HepG2 (cell line): ENCODE data around the gene UROD. TPM values are rescaled to one million over a fixed set of nuclear protein-coding genes. Genes with fewer than 3 reads are reported as not detected.

ENCODE experiments used
- ATAC-seq: fragments of 200-7000 bp; cut with Tn5 transposase; 3 replicates; pipeline ENCODE4 v1.9.1; 2020; ENCODE audit warnings: mild to moderate bottlenecking, moderate library complexity
- BruUV-seq: library from RNA; stranded (reverse); fragments of 400-500 nt; replicated peaks from 2 replicates; lab custom pipeline; 2021; lab: Mats Ljungman, UMichigan
- CTCF ChIA-PET: fragments of 300-600 bp; formaldehyde crosslinking; extraction: SDS; loops from one replicate; lab custom pipeline; 2021; ENCODE audit warnings: low total read pairs, inconsistent platforms, low intra/inter-chr PET ratio; lab: Yijun Ruan, JAX
- POLR2A ChIA-PET: fragments of 350-600 bp; sonication (Branson Sonifier 250); formaldehyde crosslinking; loops from one replicate; lab custom pipeline; 2020; ENCODE audit warnings: antibody characterized with exemption, inconsistent platforms; lab: Yijun Ruan, JAX
- DNase-seq: peaks from one replicate; pipeline ENCODE4 v3.0.0-alpha.2; 2015; ENCODE audit warnings: low spot score
- FAIRE-seq: peaks from 3 replicates; lab custom pipeline; 2011; peaks lifted over from hg19 to GRCh38; lab: Jason Lieb, UNC
- H2AFZ ChIP-seq: one replicate; pipeline ENCODE4 v1.6.1; 2011; ENCODE audit warnings: low read length, inconsistent platforms
- H3K27ac ChIP-seq: fragments of 300-600 bp; 3 replicates; pipeline ENCODE4 v1.8.0; 2011; ENCODE audit warnings: mixed run types, mild to moderate bottlenecking, mixed read lengths, low read length, inconsistent platforms; ENCODE audit not compliant: insufficient read depth; ENCODE audit errors: extremely low read length
- H3K27me3 ChIP-seq, 2 experiments: fragments of 200-600 bp in 1 of 2; 2 replicates in 1 of 2; 3 replicates in 1 of 2; pipeline versions ENCODE4 v1.6.0 to v1.8.0; 2011; ENCODE audit warnings: low read length in 2 of 2, mild to moderate bottlenecking in 2 of 2, moderate library complexity in 2 of 2, inconsistent platforms in 1 of 2; ENCODE audit not compliant: insufficient read depth in 2 of 2, control insufficient read depth in 1 of 2
- H3K36me3 ChIP-seq, 2 experiments: fragments of 200-600 bp in 1 of 2; replicated peaks in 1 of 2; 2 replicates in 1 of 2; 3 replicates in 1 of 2; pipeline versions ENCODE4 v1.5.1 to v1.8.0; 2011; ENCODE audit warnings: low read length in 2 of 2, inconsistent platforms in 1 of 2; ENCODE audit not compliant: insufficient read depth in 2 of 2, control insufficient read depth in 1 of 2
- H3K4me1 ChIP-seq: 2 replicates; pipeline ENCODE4 v1.5.1; 2012; ENCODE audit warnings: low read length, inconsistent platforms; ENCODE audit not compliant: insufficient read depth
- H3K4me2 ChIP-seq: 2 replicates; pipeline ENCODE4 v1.6.0; 2011; ENCODE audit warnings: low read depth, low read length, inconsistent platforms
- H3K4me3 ChIP-seq, 3 experiments: fragments of 200-600 bp in 1 of 3; sonication (generic), shearing (Covaris generic) in 1 of 3; replicated peaks in 1 of 3; 2 replicates each; pipeline ENCODE4 v1.5.1; 2011 to 2016; ENCODE audit warnings: low read length in 3 of 3, inconsistent platforms in 2 of 3, low read depth in 2 of 3, mild to moderate bottlenecking in 2 of 3, control low read depth in 1 of 3, mixed read lengths in 1 of 3; ENCODE audit not compliant: insufficient read depth in 1 of 3
- H3K79me2 ChIP-seq: one replicate; pipeline ENCODE4 v1.6.1; 2011; ENCODE audit warnings: low read length, inconsistent platforms; ENCODE audit not compliant: insufficient read depth
- H3K9ac ChIP-seq: 2 replicates; pipeline ENCODE4 v1.6.0; 2011; ENCODE audit warnings: mild to moderate bottlenecking, low read depth, low read length, inconsistent platforms; ENCODE audit not compliant: insufficient read depth
- H3K9me3 ChIP-seq: 2 replicates; pipeline ENCODE4 v1.5.1; 2012; ENCODE audit warnings: mild to moderate bottlenecking, low read length
- H4K20me1 ChIP-seq: 2 replicates; pipeline ENCODE4 v1.6.0; 2011; ENCODE audit warnings: inconsistent platforms, mild to moderate bottlenecking, low read length, moderate library complexity; ENCODE audit not compliant: insufficient read depth
- CBX1 ChIP-seq: IDR thresholded peaks from one replicate; pipeline ENCODE4 v1.6.1; 2016; ENCODE audit warnings: antibody characterized with exemption, low read depth
- ISX ChIP-seq: sonication (generic); formaldehyde crosslinking; conservative IDR thresholded peaks from 2 replicates; pipeline ENCODE4 v1.5.0; 2020; ENCODE audit warnings: missing genetic modification reagents
- PCBP2 ChIP-seq: fragments of 200-400 bp; formaldehyde crosslinking; optimal IDR thresholded peaks from 2 replicates; pipeline ENCODE3; 2018; ENCODE audit warnings: low read length, low read depth; ENCODE audit not compliant: poor library complexity, severe bottlenecking
- RFX3 ChIP-seq: IDR thresholded peaks from 2 replicates; pipeline ENCODE4 v1.6.1; 2016; ENCODE audit warnings: missing biosample characterization, missing genetic modification reagents
- SYNCRIP ChIP-seq: fragments of 200-400 bp; formaldehyde crosslinking; IDR thresholded peaks from 2 replicates; pipeline ENCODE4 v1.6.1; 2018; ENCODE audit warnings: mild to moderate bottlenecking, low read depth, low read length; ENCODE audit not compliant: insufficient read depth
- ZNF44 ChIP-seq: sonication (generic); formaldehyde crosslinking; IDR thresholded peaks from 2 replicates; pipeline ENCODE4 v1.5.1; 2020; ENCODE audit warnings: mild to moderate bottlenecking, missing genetic modification reagents
- ZNF550 ChIP-seq: sonication (generic); formaldehyde crosslinking; IDR thresholded peaks from 2 replicates; pipeline ENCODE4 v1.4.0; 2020; ENCODE audit warnings: mild to moderate bottlenecking, missing genetic modification reagents, borderline replicate concordance
- ZNF569 ChIP-seq: sonication (generic); formaldehyde crosslinking; IDR thresholded peaks from 2 replicates; pipeline ENCODE4 v1.5.0; 2020; ENCODE audit warnings: mild to moderate bottlenecking, missing genetic modification reagents, moderate library complexity, borderline replicate concordance
- ZNF724P ChIP-seq: sonication (generic); formaldehyde crosslinking; IDR thresholded peaks from 2 replicates; pipeline ENCODE4 v1.8.0; 2022; ENCODE audit warnings: missing genetic modification reagents, borderline replicate concordance
- WGBS: methylation state at CpG from one replicate; pipeline ENCODE4 v1.1.6; 2017; ENCODE audit warnings: low lambda C conversion rate; 5-methylcytosine and 5-hydroxymethylcytosine counted together
- in situ Hi-C: cut with HindIII; loops from 2 replicates; pipeline ENCODE4 v1.10.0; 2017; ENCODE audit warnings: low pct_unique_long_range_greater_than_20kb; ENCODE audit not compliant: extremely low pct_ligation_motif_present
- intact Hi-C: fragments of 100-400 bp; cut with micrococcal nuclease; formaldehyde crosslinking; loops from one replicate; pipeline ENCODE4 v1.10.0; 2022; ENCODE audit not compliant: unreplicated experiment
- polyA plus RNA-seq, 8 experiments: library from polyadenylated mRNA; depleted of rRNA in 3 of 8; stranded (reverse) in 7 of 8; unstranded in 1 of 8; fragments of >200 nt; fragmentation: Illumina TruSeq in 4 of 8; extraction: Trizol in 4 of 8; gene quantifications; 2 replicates each; pipeline versions ENCODE4 v1.2.1 to v1.2.3, GENCODE V29; 2011 to 2016; ENCODE audit warnings: low read depth in 4 of 8, missing spikeins in 1 of 8, mixed read lengths in 1 of 8; ENCODE audit not compliant: insufficient read depth in 1 of 8
- total RNA-seq, 5 experiments: library from RNA; depleted of rRNA; stranded (reverse); fragments of >200 nt; fragmentation: Illumina TruSeq; extraction: Trizol; gene quantifications; 2 replicates each; pipeline ENCODE4 v1.2.3, GENCODE V29; 2016; ENCODE audit warnings: low read depth in 1 of 5
- TF ChIP-seq, protein P1 (sequence below): sonication (generic); formaldehyde crosslinking; IDR thresholded peaks from 2 replicates; pipeline ENCODE4 v1.4.0; 2020; ENCODE audit warnings: missing genetic modification reagents

UROD gene
- total and polyA plus RNA-seq, 2 of the 13 experiments (the other 11 are each of a cell fraction or from before 2014, with no cell fraction given) = 162 to 171 TPM

DNA sequence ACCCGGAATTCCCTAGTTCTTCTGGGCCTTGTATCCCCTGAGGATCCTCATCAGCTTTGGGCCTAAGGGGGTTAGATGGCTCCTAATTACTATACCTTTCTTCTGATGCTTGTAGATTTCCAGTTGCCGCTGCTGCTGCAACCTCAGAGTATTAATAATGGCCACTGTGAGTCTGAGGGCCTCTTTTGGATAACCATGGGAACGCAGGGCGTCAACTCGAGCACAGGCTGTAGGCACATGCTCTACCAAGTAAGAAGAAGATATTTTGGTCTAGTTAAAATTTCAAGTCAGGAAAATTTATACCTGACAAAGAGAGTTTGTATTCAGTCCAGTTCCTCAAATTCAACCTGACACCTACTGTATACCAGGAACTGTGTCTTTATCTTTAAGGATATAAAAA is 28.2 kb downstream of the UROD start:
- 98% methylated on average over 5 of the region's 5 CpGs for WGBS
- in situ Hi-C loops (no loop called here), intact Hi-C loops (no loop called here)
- POLR2A ChIA-PET = no interaction called here
- no peak overlapping the region for H3K4me2 ChIP-seq
- no peak for ATAC-seq
- no peak for TF ChIP-seq ISX (CRISPR knock-in tag)
- TF ChIP-seq PCBP2 = no peak
- no peak for TF ChIP-seq CBX1
- no peak for TF ChIP-seq ZNF569 (CRISPR knock-in tag)
- TF ChIP-seq ZNF550 (CRISPR knock-in tag) = no peak
- TF ChIP-seq ZNF724P (CRISPR knock-in tag) = no peak
- TF ChIP-seq, protein P1, sequence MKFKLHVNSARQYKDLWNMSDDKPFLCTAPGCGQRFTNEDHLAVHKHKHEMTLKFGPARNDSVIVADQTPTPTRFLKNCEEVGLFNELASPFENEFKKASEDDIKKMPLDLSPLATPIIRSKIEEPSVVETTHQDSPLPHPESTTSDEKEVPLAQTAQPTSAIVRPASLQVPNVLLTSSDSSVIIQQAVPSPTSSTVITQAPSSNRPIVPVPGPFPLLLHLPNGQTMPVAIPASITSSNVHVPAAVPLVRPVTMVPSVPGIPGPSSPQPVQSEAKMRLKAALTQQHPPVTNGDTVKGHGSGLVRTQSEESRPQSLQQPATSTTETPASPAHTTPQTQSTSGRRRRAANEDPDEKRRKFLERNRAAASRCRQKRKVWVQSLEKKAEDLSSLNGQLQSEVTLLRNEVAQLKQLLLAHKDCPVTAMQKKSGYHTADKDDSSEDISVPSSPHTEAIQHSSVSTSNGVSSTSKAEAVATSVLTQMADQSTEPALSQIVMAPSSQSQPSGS (CRISPR knock-in tag) = no peak
- TF ChIP-seq SYNCRIP = no peak
- no peak for TF ChIP-seq ZNF44 (CRISPR knock-in tag)
- TF ChIP-seq RFX3 (CRISPR knock-in tag) = no peak
- TF ChIP-seq, all 625 proteins: peak for 0
- H3K27ac ChIP-seq = no peak overlapping the region
- BruUV-seq = no TSS peak
- H3K79me2 ChIP-seq = no peaks in the 10 kb centered on the region
- no peaks in the 10 kb centered on the region for H4K20me1 ChIP-seq
- FAIRE-seq = no peak
- H2AFZ ChIP-seq = no peak overlapping the region
- H3K36me3 ChIP-seq = peaks cover 16 to 36% of the 10 kb centered on the region in 2 experiments; a peak in 4 of 5 replicates
- no peak overlapping the region for H3K9ac ChIP-seq
- no peak overlapping the region for H3K4me3 ChIP-seq
- peaks cover 15% of the 10 kb centered on the region for H3K4me1 ChIP-seq
- no peak for DNase-seq
- no peaks in the 10 kb centered on the region for H3K27me3 ChIP-seq
- CTCF ChIA-PET = no interaction called here
- no peaks in the 10 kb centered on the region for H3K9me3 ChIP-seq
